ENCODE measurements around the gene KCNJ10.

Gene KCNJ10

GRCh38 chr1:160006312-160006940 is 63.5 kb downstream of the KCNJ10 start:
- Histone ChIP-seq H3K9ac (ENCODE audit: low read length) (no peak overlapping the region), H3K36me3 (ENCODE audit: control insufficient read depth, insufficient read depth, low read length) (no peaks in the 10 kb centered on the region), H3K9me3 (ENCODE audit: control insufficient read depth, low read length) (no peaks in the 10 kb centered on the region), H3K4me1 (ENCODE audit: control insufficient read depth, insufficient read depth, low read length) (no peaks in the 10 kb centered on the region), H3K4me3 (ENCODE audit: low read length) (no peak overlapping the region), H3K27me3 (ENCODE audit: control insufficient read depth, insufficient read depth, low read length) (no peaks in the 10 kb centered on the region)

- no peak overlapping the region for H3K9ac ChIP-seq (ENCODE audit: low read length)
- H3K27me3 ChIP-seq (ENCODE audit: control insufficient read depth, insufficient read depth, low read length) = no peaks in the 10 kb centered on the region
- H3K4me3 ChIP-seq (ENCODE audit: low read length) = no peak overlapping the region
- H3K9me3 ChIP-seq (ENCODE audit: control insufficient read depth, low read length) = no peaks in the 10 kb centered on the region
- no peaks in the 10 kb centered on the region for H3K4me1 ChIP-seq (ENCODE audit: control insufficient read depth, insufficient read depth, low read length)
- no peaks in the 10 kb centered on the region for H3K36me3 ChIP-seq (ENCODE audit: control insufficient read depth, insufficient read depth, low read length)
Observed at GRCh38 chr1:160005070-160005469, 64.9 kb downstream of the KCNJ10 start.

- Histone ChIP-seq H3K4me3 (ENCODE audit: low read length) (no peak overlapping the region), H3K9ac (ENCODE audit: low read length) (no peak overlapping the region), H3K36me3 (ENCODE audit: control insufficient read depth, insufficient read depth, low read length) (no peaks in the 10 kb centered on the region), H3K9me3 (ENCODE audit: control insufficient read depth, low read length) (no peaks in the 10 kb centered on the region), H3K27me3 (ENCODE audit: control insufficient read depth, insufficient read depth, low read length) (no peaks in the 10 kb centered on the region), H3K4me1 (ENCODE audit: control insufficient read depth, insufficient read depth, low read length) (no peaks in the 10 kb centered on the region)
Observed at GRCh38 chr1:160004425-160004824, 65.5 kb downstream of the KCNJ10 start.

- Histone ChIP-seq H3K4me1 (ENCODE audit: control insufficient read depth, insufficient read depth, low read length) (no peaks in the 10 kb centered on the region), H3K36me3 (ENCODE audit: control insufficient read depth, insufficient read depth, low read length) (no peaks in the 10 kb centered on the region)
Observed at GRCh38 chr1:160004001-160004400, 66.0 kb downstream of the KCNJ10 start.

GRCh38 chr1:160001440-160001839 is 68.5 kb downstream of the KCNJ10 start:
- no peaks in the 10 kb centered on the region for H3K36me3 ChIP-seq (ENCODE audit: control insufficient read depth, insufficient read depth, low read length)
- no peaks in the 10 kb centered on the region for H3K9me3 ChIP-seq (ENCODE audit: control insufficient read depth, low read length)
- H3K4me1 ChIP-seq (ENCODE audit: control insufficient read depth, insufficient read depth, low read length) = no peaks in the 10 kb centered on the region
- no peaks in the 10 kb centered on the region for H3K27me3 ChIP-seq (ENCODE audit: control insufficient read depth, insufficient read depth, low read length)
- H3K9ac ChIP-seq (ENCODE audit: low read length) = no peak overlapping the region
- H3K4me3 ChIP-seq (ENCODE audit: low read length) = no peak overlapping the region

More at GRCh38 chr1:160004001-160004400, 66.0 kb downstream of the KCNJ10 start:
- no peak overlapping the region for H3K9ac ChIP-seq (ENCODE audit: low read length)
- no peaks in the 10 kb centered on the region for H3K27me3 ChIP-seq (ENCODE audit: control insufficient read depth, insufficient read depth, low read length)
- H3K4me3 ChIP-seq (ENCODE audit: low read length) = no peak overlapping the region
- no peaks in the 10 kb centered on the region for H3K9me3 ChIP-seq (ENCODE audit: control insufficient read depth, low read length)

GRCh38 chr1:159999204-159999603 is 70.8 kb downstream of the KCNJ10 start:
- H3K36me3 ChIP-seq (ENCODE audit: control insufficient read depth, insufficient read depth, low read length) = no peaks in the 10 kb centered on the region

GRCh38 chr1:159996653-159997052 is 73.3 kb downstream of the KCNJ10 start:
- H3K4me1 ChIP-seq (ENCODE audit: control insufficient read depth, insufficient read depth, low read length) = no peaks in the 10 kb centered on the region
- H3K9ac ChIP-seq (ENCODE audit: low read length) = no peak overlapping the region
- H3K9me3 ChIP-seq (ENCODE audit: control insufficient read depth, low read length) = no peaks in the 10 kb centered on the region
- no peaks in the 10 kb centered on the region for H3K36me3 ChIP-seq (ENCODE audit: control insufficient read depth, insufficient read depth, low read length)
- H3K27me3 ChIP-seq (ENCODE audit: control insufficient read depth, insufficient read depth, low read length) = no peaks in the 10 kb centered on the region
- H3K4me3 ChIP-seq (ENCODE audit: low read length) = no peak overlapping the region

More at GRCh38 chr1:159999204-159999603, 70.8 kb downstream of the KCNJ10 start:
- Histone ChIP-seq H3K4me1 (ENCODE audit: control insufficient read depth, insufficient read depth, low read length) (no peaks in the 10 kb centered on the region), H3K4me3 (ENCODE audit: low read length) (no peak overlapping the region), H3K9ac (ENCODE audit: low read length) (no peak overlapping the region), H3K27me3 (ENCODE audit: control insufficient read depth, insufficient read depth, low read length) (no peaks in the 10 kb centered on the region), H3K9me3 (ENCODE audit: control insufficient read depth, low read length) (no peaks in the 10 kb centered on the region)

GRCh38 chr1:159994896-159995295 is 75.1 kb downstream of the KCNJ10 start:
- no peak overlapping the region for H3K9ac ChIP-seq (ENCODE audit: low read length)

GRCh38 chr1:159993911-159994310 is 76.0 kb downstream of the KCNJ10 start:
- no peaks in the 10 kb centered on the region for H3K27me3 ChIP-seq (ENCODE audit: control insufficient read depth, insufficient read depth, low read length)
- no peaks in the 10 kb centered on the region for H3K36me3 ChIP-seq (ENCODE audit: control insufficient read depth, insufficient read depth, low read length)
- H3K9me3 ChIP-seq (ENCODE audit: control insufficient read depth, low read length) = no peaks in the 10 kb centered on the region
- H3K4me1 ChIP-seq (ENCODE audit: control insufficient read depth, insufficient read depth, low read length) = no peaks in the 10 kb centered on the region
- H3K4me3 ChIP-seq (ENCODE audit: low read length) = no peak overlapping the region
- no peak overlapping the region for H3K9ac ChIP-seq (ENCODE audit: low read length)

More at GRCh38 chr1:159994896-159995295, 75.1 kb downstream of the KCNJ10 start:
- no peaks in the 10 kb centered on the region for H3K4me1 ChIP-seq (ENCODE audit: control insufficient read depth, insufficient read depth, low read length)
- H3K9me3 ChIP-seq (ENCODE audit: control insufficient read depth, low read length) = no peaks in the 10 kb centered on the region
- no peak overlapping the region for H3K4me3 ChIP-seq (ENCODE audit: low read length)
- no peaks in the 10 kb centered on the region for H3K36me3 ChIP-seq (ENCODE audit: control insufficient read depth, insufficient read depth, low read length)
- H3K27me3 ChIP-seq (ENCODE audit: control insufficient read depth, insufficient read depth, low read length) = no peaks in the 10 kb centered on the region

GRCh38 chr1:159992161-159992560 is 77.8 kb downstream of the KCNJ10 start:
- Histone ChIP-seq H3K4me3 (ENCODE audit: low read length) (no peak overlapping the region), H3K36me3 (ENCODE audit: control insufficient read depth, insufficient read depth, low read length) (no peaks in the 10 kb centered on the region), H3K9me3 (ENCODE audit: control insufficient read depth, low read length) (no peaks in the 10 kb centered on the region), H3K4me1 (ENCODE audit: control insufficient read depth, insufficient read depth, low read length) (peaks cover 4% of the 10 kb centered on the region), H3K27me3 (ENCODE audit: control insufficient read depth, insufficient read depth, low read length) (no peaks in the 10 kb centered on the region), H3K9ac (ENCODE audit: low read length) (no peak overlapping the region)

- H3K4me1 ChIP-seq (ENCODE audit: control insufficient read depth, insufficient read depth, low read length) = peaks cover 4% of the 10 kb centered on the region
- no peaks in the 10 kb centered on the region for H3K36me3 ChIP-seq (ENCODE audit: control insufficient read depth, insufficient read depth, low read length)
- no peaks in the 10 kb centered on the region for H3K9me3 ChIP-seq (ENCODE audit: control insufficient read depth, low read length)
- no peaks in the 10 kb centered on the region for H3K27me3 ChIP-seq (ENCODE audit: control insufficient read depth, insufficient read depth, low read length)
- no peak overlapping the region for H3K4me3 ChIP-seq (ENCODE audit: low read length)
- no peak overlapping the region for H3K9ac ChIP-seq (ENCODE audit: low read length)
Observed at GRCh38 chr1:159991513-159991912, 78.4 kb downstream of the KCNJ10 start.

- H3K4me3 ChIP-seq (ENCODE audit: low read length) = no peak overlapping the region
- no peaks in the 10 kb centered on the region for H3K27me3 ChIP-seq (ENCODE audit: control insufficient read depth, insufficient read depth, low read length)
- peaks cover 3% of the 10 kb centered on the region for H3K36me3 ChIP-seq (ENCODE audit: control insufficient read depth, insufficient read depth, low read length)
- H3K9ac ChIP-seq (ENCODE audit: low read length) = no peak overlapping the region
- peaks cover 8% of the 10 kb centered on the region for H3K4me1 ChIP-seq (ENCODE audit: control insufficient read depth, insufficient read depth, low read length)
- H3K9me3 ChIP-seq (ENCODE audit: control insufficient read depth, low read length) = no peaks in the 10 kb centered on the region
Observed at GRCh38 chr1:159990005-159990404, 80.0 kb downstream of the KCNJ10 start.

- Histone ChIP-seq H3K9me3 (ENCODE audit: control insufficient read depth, low read length) (no peaks in the 10 kb centered on the region), H3K36me3 (ENCODE audit: control insufficient read depth, insufficient read depth, low read length) (peaks cover 4% of the 10 kb centered on the region), H3K4me3 (ENCODE audit: low read length) (no peak overlapping the region), H3K27me3 (ENCODE audit: control insufficient read depth, insufficient read depth, low read length) (no peaks in the 10 kb centered on the region), H3K9ac (ENCODE audit: low read length) (no peak overlapping the region), H3K4me1 (ENCODE audit: control insufficient read depth, insufficient read depth, low read length) (peaks cover 9% of the 10 kb centered on the region)
Observed at GRCh38 chr1:159989581-159989980, 80.4 kb downstream of the KCNJ10 start.
